Endodermal cell (in vitro differentiated cells): ENCODE measurements around the gene HNRNPDL. TPM values are rescaled to one million over a fixed set of nuclear protein-coding genes. Genes with fewer than 3 reads are reported as not detected.
A peak's percentile ranks its signal among the peaks of the same experiment; 100 is the strongest.

Experiments used
- DNase-seq: peaks from one replicate; pipeline ENCODE4 v3.0.0-alpha.2; 2017
- H3K27ac ChIP-seq: 2 replicates; pipeline ENCODE4 v1.5.1; 2013; ENCODE audit warnings: mild to moderate bottlenecking, low read depth, low read length, moderate library complexity
- H3K27me3 ChIP-seq: 2 replicates; pipeline ENCODE4 v1.6.1; 2013; ENCODE audit warnings: mild to moderate bottlenecking, low read length, moderate library complexity; ENCODE audit not compliant: insufficient read depth, control insufficient read depth, poor library complexity, severe bottlenecking
- H3K36me3 ChIP-seq: 2 replicates; pipeline ENCODE4 v1.7.0; 2013; ENCODE audit warnings: mild to moderate bottlenecking, low read length, moderate library complexity; ENCODE audit not compliant: control insufficient read depth, insufficient read depth
- H3K4me1 ChIP-seq: one replicate; pipeline ENCODE4 v1.7.0; 2013; ENCODE audit warnings: low read length; ENCODE audit not compliant: control insufficient read depth, insufficient read depth
- H3K4me3 ChIP-seq: 2 replicates; pipeline ENCODE4 v1.5.1; 2013; ENCODE audit warnings: mild to moderate bottlenecking, low read length, moderate library complexity
- H3K9ac ChIP-seq: 2 replicates; pipeline ENCODE4 v1.6.1; 2013; ENCODE audit warnings: mild to moderate bottlenecking, low read length, moderate library complexity; ENCODE audit not compliant: poor library complexity, severe bottlenecking; ENCODE audit errors: extremely low read depth
- H3K9me3 ChIP-seq: 2 replicates; pipeline ENCODE4 v1.6.1; 2013; ENCODE audit warnings: mild to moderate bottlenecking, low read length, moderate library complexity; ENCODE audit not compliant: control insufficient read depth
- H3K27ac Mint-ChIP-seq: 2 replicates; pipeline ENCODE4 v1.8.0; 2020; ENCODE audit warnings: mixed read lengths
- H3K27me3 Mint-ChIP-seq: 2 replicates; pipeline ENCODE4 v1.8.0; 2021; ENCODE audit warnings: mild to moderate bottlenecking, mixed read lengths; ENCODE audit not compliant: insufficient read depth
- H3K36me3 Mint-ChIP-seq: 2 replicates; pipeline ENCODE4 v1.8.0; 2020; ENCODE audit warnings: low read depth, mixed read lengths
- H3K4me1 Mint-ChIP-seq: 2 replicates; pipeline ENCODE4 v1.8.0; 2020; ENCODE audit warnings: mixed read lengths
- H3K4me3 Mint-ChIP-seq: 2 replicates; pipeline ENCODE4 v1.8.0; 2020; ENCODE audit warnings: mild to moderate bottlenecking, moderate library complexity, mixed read lengths
- H3K9me3 Mint-ChIP-seq: 2 replicates; pipeline ENCODE4 v1.8.0; 2020; ENCODE audit warnings: mild to moderate bottlenecking, mixed read lengths
- CTCF ChIP-seq: fragments of 200-600 bp; sonication (generic); conservative IDR thresholded peaks from 2 replicates; pipeline ENCODE4 v1.5.0; 2021; ENCODE audit warnings: antibody characterized with exemption, mild to moderate bottlenecking
- WGBS, 2 experiments: methylation state at CpG; one replicate each; pipeline versions ENCODE4 v1.1.5 to v1.1.7; 2013; ENCODE audit warnings: missing lambda C conversion rate in 2 of 2, mixed read lengths in 1 of 2; ENCODE audit not compliant: insufficient coverage in 1 of 2, insufficient read length in 1 of 2; 5-methylcytosine and 5-hydroxymethylcytosine counted together
- total RNA-seq, 2 donors: library from RNA; stranded (reverse); fragmentation: NEBNext Ultra II Directional in 1 of 2; extraction: Animal tissue kit (Norgen Biotek cat#: 25700) in 1 of 2; gene quantifications; 2 replicates in 1 of 2; 3 replicates in 1 of 2; pipeline ENCODE4 v1.2.1, GENCODE V29; 2021

The HNRNPDL gene
- total RNA-seq, 2 donors from 2014 or later = 368 to 383 TPM

GRCh38 chr4:82450966-82451755 is 20.9 kb upstream of the HNRNPDL start:
- no peak overlapping the region for H3K9ac ChIP-seq
- peak overlapping the region; percentile 35 for H3K27ac Mint-ChIP-seq
- H3K9me3 ChIP-seq = peaks cover 13% of the 10 kb centered on the region
- peaks cover 79% of the 10 kb centered on the region for H3K36me3 ChIP-seq
- H3K27me3 ChIP-seq = no peaks in the 10 kb centered on the region
- H3K4me3 Mint-ChIP-seq = no peak overlapping the region
- DNase-seq = peak; percentile 45
- no peaks in the 10 kb centered on the region for H3K27me3 Mint-ChIP-seq
- no peaks in the 10 kb centered on the region for H3K9me3 Mint-ChIP-seq
- no peak overlapping the region for H3K27ac ChIP-seq
- no peak for TF ChIP-seq CTCF
- H3K4me3 ChIP-seq = no peak overlapping the region
- peaks cover 9% of the 10 kb centered on the region for H3K4me1 ChIP-seq
- peaks cover 6% of the 10 kb centered on the region for H3K4me1 Mint-ChIP-seq
- WGBS, 2 experiments = 95 to 97% methylated on average over 12 to 13 of the region's 13 CpGs
- peaks cover 72% of the 10 kb centered on the region for H3K36me3 Mint-ChIP-seq

GRCh38 chr4:82447886-82448285 is 17.6 kb upstream of the HNRNPDL start:
- no peaks in the 10 kb centered on the region for H3K9me3 Mint-ChIP-seq
- H3K4me3 ChIP-seq = no peak overlapping the region
- no peak for DNase-seq
- no peaks in the 10 kb centered on the region for H3K27me3 Mint-ChIP-seq
- WGBS, 2 experiments = 93 to 100% methylated on average over 1 of the region's 1 CpG
- peaks cover 13% of the 10 kb centered on the region for H3K9me3 ChIP-seq
- H3K27ac ChIP-seq = no peak overlapping the region
- H3K9ac ChIP-seq = no peak overlapping the region
- H3K4me1 Mint-ChIP-seq = no peaks in the 10 kb centered on the region
- H3K4me1 ChIP-seq = no peaks in the 10 kb centered on the region
- no peak for TF ChIP-seq CTCF
- H3K36me3 ChIP-seq = peaks cover 70% of the 10 kb centered on the region
- peaks cover 53% of the 10 kb centered on the region for H3K36me3 Mint-ChIP-seq
- peak overlapping the region; percentile 19 for H3K27ac Mint-ChIP-seq
- H3K4me3 Mint-ChIP-seq = no peak overlapping the region
- no peaks in the 10 kb centered on the region for H3K27me3 ChIP-seq

GRCh38 chr4:82439088-82439487 is 8.8 kb upstream of the HNRNPDL start:
- H3K27me3 ChIP-seq = no peaks in the 10 kb centered on the region
- no peak overlapping the region for H3K4me3 ChIP-seq
- H3K27ac ChIP-seq = no peak overlapping the region
- peaks cover 47% of the 10 kb centered on the region for H3K36me3 ChIP-seq
- TF ChIP-seq CTCF = no peak
- no peak overlapping the region for H3K9ac ChIP-seq
- H3K4me1 Mint-ChIP-seq = peaks cover 22% of the 10 kb centered on the region
- H3K27ac Mint-ChIP-seq = no peak overlapping the region
- H3K36me3 Mint-ChIP-seq = peaks cover 41% of the 10 kb centered on the region
- DNase-seq = no peak
- no peak overlapping the region for H3K4me3 Mint-ChIP-seq
- no peaks in the 10 kb centered on the region for H3K9me3 Mint-ChIP-seq
- WGBS, 2 experiments = 94 to 100% methylated on average over 2 of the region's 2 CpGs
- H3K27me3 Mint-ChIP-seq = no peaks in the 10 kb centered on the region
- no peaks in the 10 kb centered on the region for H3K9me3 ChIP-seq
- peaks cover 4% of the 10 kb centered on the region for H3K4me1 ChIP-seq
